ENCODE results near the gene UBA52.

DNA sequence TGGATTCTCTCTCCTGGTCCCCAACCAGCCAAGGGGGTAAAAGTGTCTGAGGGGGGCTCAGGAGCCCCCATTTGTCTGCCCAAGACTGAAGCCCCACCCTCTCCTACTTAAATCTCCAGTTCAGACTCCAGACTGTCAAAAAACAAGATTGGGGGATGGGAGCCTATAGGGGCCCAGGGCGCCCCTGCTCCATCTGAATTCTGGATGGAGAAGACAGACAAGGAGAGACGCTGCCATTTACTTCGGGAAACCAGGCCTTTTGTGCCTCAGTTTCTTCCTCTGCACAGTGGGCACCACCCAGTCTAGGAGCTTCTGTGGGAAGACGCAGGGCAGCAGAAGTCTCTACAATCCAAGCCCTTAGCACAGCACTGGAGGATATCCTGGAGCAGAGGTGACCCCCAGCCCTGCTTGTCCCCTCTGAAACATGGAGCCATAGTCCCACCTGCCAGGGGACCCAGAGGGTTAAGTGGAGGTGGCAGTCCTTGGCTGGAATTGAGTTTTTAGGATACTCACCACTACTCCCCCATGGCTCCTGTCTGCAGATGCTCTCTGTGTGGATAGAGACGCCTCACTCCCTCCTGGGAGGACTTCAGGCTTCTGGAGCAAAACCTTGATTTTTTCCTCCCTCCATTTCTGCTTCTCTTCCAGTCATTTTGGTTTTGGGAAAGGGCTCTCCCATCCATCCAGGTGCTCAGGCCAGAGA, 36.6 kb downstream of the UBA52 start:
- TF ChIP-seq, protein P1, sequence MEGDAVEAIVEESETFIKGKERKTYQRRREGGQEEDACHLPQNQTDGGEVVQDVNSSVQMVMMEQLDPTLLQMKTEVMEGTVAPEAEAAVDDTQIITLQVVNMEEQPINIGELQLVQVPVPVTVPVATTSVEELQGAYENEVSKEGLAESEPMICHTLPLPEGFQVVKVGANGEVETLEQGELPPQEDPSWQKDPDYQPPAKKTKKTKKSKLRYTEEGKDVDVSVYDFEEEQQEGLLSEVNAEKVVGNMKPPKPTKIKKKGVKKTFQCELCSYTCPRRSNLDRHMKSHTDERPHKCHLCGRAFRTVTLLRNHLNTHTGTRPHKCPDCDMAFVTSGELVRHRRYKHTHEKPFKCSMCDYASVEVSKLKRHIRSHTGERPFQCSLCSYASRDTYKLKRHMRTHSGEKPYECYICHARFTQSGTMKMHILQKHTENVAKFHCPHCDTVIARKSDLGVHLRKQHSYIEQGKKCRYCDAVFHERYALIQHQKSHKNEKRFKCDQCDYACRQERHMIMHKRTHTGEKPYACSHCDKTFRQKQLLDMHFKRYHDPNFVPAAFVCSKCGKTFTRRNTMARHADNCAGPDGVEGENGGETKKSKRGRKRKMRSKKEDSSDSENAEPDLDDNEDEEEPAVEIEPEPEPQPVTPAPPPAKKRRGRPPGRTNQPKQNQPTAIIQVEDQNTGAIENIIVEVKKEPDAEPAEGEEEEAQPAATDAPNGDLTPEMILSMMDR (IDR thresholded peaks at IDR 0.05; ENCODE audit: low read depth, low read length, poor library complexity, severe bottlenecking) = no peak
- TF ChIP-seq EZH2phosphoT487 (IDR thresholded peaks at IDR 0.05; ENCODE audit: borderline replicate concordance, low read length) = no peak
